Transverse colon (tissue), 3 donors: ENCODE measurements around the gene NCKAP5.

ENCODE experiments used
- EP300 ChIP-seq: sonication (generic); formaldehyde crosslinking; IDR thresholded peaks from one replicate; pipeline ENCODE4 v1.6.1; 2017; ENCODE audit warnings: antibody characterized with exemption, low read depth
- POLR2A ChIP-seq: fragments of 450-650 bp; IDR thresholded peaks from one replicate; pipeline ENCODE4 v1.6.1; 2016; ENCODE audit warnings: antibody characterized with exemption, mild to moderate bottlenecking, moderate library complexity
- TF ChIP-seq, protein P1 (sequence below), 5 experiments: fragments of 200-600 bp in 3 of 5; fragments of 450-650 bp in 2 of 5; sonication (generic) in 3 of 5; IDR thresholded peaks; 1 replicate in 2 of 5; 2 replicates in 3 of 5; pipeline ENCODE4 v1.5.1; 2016 to 2017; ENCODE audit warnings: antibody characterized with exemption in 5 of 5, inconsistent platforms in 3 of 5, mild to moderate bottlenecking in 2 of 5, moderate library complexity in 1 of 5

DNA sequence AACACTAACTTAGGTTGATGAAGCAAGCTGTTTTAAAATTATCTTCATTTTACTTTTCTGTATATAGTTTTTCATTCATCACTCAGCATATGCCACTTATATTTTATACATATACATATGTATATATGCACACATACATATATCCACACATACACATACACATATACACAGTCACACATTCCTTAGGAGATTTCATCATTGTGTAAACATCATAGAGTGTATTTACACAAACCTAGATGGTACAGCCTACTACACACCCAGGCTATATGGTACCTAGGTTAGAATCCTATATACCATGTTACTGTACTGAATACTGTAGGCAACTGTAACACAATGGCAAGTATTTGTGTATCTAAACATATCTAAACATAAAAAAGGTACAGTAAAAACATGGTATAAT, 602.8 kb downstream of the NCKAP5 start:
- TF ChIP-seq, protein P1, sequence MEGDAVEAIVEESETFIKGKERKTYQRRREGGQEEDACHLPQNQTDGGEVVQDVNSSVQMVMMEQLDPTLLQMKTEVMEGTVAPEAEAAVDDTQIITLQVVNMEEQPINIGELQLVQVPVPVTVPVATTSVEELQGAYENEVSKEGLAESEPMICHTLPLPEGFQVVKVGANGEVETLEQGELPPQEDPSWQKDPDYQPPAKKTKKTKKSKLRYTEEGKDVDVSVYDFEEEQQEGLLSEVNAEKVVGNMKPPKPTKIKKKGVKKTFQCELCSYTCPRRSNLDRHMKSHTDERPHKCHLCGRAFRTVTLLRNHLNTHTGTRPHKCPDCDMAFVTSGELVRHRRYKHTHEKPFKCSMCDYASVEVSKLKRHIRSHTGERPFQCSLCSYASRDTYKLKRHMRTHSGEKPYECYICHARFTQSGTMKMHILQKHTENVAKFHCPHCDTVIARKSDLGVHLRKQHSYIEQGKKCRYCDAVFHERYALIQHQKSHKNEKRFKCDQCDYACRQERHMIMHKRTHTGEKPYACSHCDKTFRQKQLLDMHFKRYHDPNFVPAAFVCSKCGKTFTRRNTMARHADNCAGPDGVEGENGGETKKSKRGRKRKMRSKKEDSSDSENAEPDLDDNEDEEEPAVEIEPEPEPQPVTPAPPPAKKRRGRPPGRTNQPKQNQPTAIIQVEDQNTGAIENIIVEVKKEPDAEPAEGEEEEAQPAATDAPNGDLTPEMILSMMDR (IDR thresholded peaks at IDR 0.05): no peak
- TF ChIP-seq POLR2A (no peak), EP300 (no peak)
